GM12874 (cell line): ENCODE measurements around the gene TMBIM4.

ENCODE experiments used
- TF ChIP-seq, protein P1 (sequence below): IDR thresholded peaks from 2 replicates; pipeline ENCODE4 v1.5.1; 2011; ENCODE audit warnings: low read depth, mild to moderate bottlenecking, control low read depth, low read length, moderate library complexity; ENCODE audit not compliant: insufficient read depth

Gene TMBIM4

GRCh38 chr12:66141299-66141698 is 28.5 kb downstream of the TMBIM4 start:
- TF ChIP-seq, protein P1, sequence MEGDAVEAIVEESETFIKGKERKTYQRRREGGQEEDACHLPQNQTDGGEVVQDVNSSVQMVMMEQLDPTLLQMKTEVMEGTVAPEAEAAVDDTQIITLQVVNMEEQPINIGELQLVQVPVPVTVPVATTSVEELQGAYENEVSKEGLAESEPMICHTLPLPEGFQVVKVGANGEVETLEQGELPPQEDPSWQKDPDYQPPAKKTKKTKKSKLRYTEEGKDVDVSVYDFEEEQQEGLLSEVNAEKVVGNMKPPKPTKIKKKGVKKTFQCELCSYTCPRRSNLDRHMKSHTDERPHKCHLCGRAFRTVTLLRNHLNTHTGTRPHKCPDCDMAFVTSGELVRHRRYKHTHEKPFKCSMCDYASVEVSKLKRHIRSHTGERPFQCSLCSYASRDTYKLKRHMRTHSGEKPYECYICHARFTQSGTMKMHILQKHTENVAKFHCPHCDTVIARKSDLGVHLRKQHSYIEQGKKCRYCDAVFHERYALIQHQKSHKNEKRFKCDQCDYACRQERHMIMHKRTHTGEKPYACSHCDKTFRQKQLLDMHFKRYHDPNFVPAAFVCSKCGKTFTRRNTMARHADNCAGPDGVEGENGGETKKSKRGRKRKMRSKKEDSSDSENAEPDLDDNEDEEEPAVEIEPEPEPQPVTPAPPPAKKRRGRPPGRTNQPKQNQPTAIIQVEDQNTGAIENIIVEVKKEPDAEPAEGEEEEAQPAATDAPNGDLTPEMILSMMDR = no peak

- TF ChIP-seq, protein P1 = no peak
Measured at GRCh38 chr12:66140731-66141130, 29.1 kb downstream of the TMBIM4 start.

GRCh38 chr12:66139328-66139727 is 30.5 kb downstream of the TMBIM4 start:
- TF ChIP-seq, protein P1 = no peak

DNA sequence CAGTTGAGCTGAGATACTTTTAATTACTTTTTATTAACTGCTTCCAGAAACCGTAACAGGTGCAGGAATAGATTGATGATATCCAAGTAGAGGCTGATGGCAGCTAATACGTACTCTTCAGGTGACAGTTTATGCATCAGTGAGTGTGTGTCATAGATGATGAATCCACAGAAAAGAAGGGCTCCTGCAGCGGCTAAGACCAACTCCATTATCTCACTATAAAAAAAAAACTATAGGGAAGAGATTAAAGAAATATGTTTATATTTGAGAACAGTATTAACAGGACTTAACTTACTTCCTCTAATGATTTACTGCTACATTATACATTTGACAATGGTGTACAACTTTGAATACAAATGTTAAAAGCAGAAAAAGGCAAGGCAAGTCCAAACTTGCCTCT is 31.9 kb downstream of the TMBIM4 start:
- TF ChIP-seq, protein P1 = no peak

GRCh38 chr12:66132408-66132807 is 37.4 kb downstream of the TMBIM4 start:
- TF ChIP-seq, protein P1 = no peak

DNA sequence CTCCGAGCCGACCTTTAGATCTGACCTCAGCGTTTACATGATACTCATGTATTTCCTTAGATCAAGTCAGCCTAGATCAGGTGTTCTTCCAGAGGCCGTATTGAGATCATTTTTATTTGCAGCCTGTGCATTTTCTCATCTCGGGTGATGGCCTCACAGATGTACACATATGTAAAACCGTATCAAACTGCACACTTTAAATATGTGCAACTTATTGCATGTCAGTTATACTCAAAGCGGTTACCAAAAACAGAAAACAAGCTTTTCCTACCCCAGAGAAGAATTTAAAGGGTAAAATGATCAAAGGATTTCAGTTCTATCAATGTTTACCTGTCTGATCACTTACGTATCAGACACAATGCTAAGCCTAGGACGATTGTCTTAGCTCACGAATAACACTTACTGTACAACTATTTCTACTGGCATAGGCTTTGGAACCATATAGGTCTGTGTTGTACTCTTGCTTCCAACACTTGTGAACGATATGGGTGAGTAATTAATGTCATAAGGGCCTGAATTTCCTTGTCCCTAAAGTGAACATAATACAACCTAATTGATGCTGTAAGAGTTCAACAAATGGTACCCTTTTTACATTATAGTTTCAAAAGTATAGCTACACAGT is 38.6 kb downstream of the TMBIM4 start:
- TF ChIP-seq, protein P1 = no peak

DNA sequence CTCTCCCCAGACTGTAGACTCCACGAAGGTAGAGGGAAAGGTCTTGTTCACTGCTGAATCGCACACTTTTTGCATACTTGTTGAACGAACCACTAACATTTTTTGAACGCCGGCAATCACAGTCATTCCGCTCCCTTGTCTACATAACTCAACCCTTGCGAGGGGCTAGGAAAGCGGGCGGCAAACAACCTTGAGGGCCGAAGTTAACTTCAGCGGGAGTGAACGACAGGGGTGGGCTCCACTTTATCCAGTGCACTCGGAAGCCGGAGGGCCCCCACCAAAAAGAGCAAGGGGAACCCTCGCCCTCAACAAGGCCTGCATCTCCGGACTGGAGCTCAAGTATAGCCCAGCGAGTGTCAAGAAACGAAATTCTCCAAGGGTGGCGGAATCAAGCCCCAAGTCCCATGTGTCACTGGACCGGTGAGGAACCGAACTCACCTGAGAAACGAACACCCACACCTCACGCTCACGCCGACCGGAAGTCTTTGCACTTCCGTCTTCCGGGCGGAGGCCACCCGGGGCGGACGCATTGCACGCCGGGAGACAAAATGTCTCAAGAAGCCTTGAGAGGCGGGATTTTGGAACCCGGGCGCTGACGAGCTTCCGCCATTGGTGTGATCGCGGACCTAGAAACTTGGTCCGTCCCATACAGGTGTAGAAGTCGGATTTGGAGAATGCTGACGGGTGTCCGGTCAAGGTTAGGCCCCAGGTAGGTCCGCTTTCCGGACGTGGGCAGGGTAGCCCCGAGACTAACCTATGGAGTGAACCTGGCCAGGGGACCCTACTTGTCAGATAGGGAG is 39.3 kb downstream of the TMBIM4 start, which contains the start of gene LLPH:
Gene LLPH (minus strand): TSS at position 484 of the 800 bp plus-strand sequence. CDS start 1,644 bp downstream, outside the sequence.
- TF ChIP-seq, protein P1 = no peak
